Measurements from ENCODE around the gene EFNA2.
"Not testable (repeated sequence)": the region's sequence is repeated elsewhere in the genome, so short reads cannot be mapped to it uniquely, and the experiment has no call there.

EFNA2 gene

GRCh38 chr19:1298235-1298634 is 12.6 kb downstream of the EFNA2 start:
- H3K27me3 Mint-ChIP-seq = peaks cover 28% of the 10 kb centered on the region
- no peaks in the 10 kb centered on the region for H3K36me3 Mint-ChIP-seq (ENCODE audit: low read depth)

GRCh38 chr19:1299801-1300200 is 14.1 kb downstream of the EFNA2 start:
- Mint-ChIP-seq H3K27ac (no peak overlapping the region), H3K36me3 (ENCODE audit: low read depth) (no peaks in the 10 kb centered on the region), H3K4me1 (ENCODE audit: low read depth) (peaks cover 5% of the 10 kb centered on the region), H3K9me3 (no peaks in the 10 kb centered on the region), H3K27me3 (peaks cover 19% of the 10 kb centered on the region), H3K4me3 (no peak overlapping the region)
- no peak for DNase-seq

More at GRCh38 chr19:1298235-1298634, 12.6 kb downstream of the EFNA2 start:
- DNase-seq = no peak
- H3K4me3 Mint-ChIP-seq = no peak overlapping the region
- H3K9me3 Mint-ChIP-seq = no peaks in the 10 kb centered on the region
- H3K4me1 Mint-ChIP-seq (ENCODE audit: low read depth) = peaks cover 7% of the 10 kb centered on the region
- no peak overlapping the region for H3K27ac Mint-ChIP-seq

- Mint-ChIP-seq H3K4me1 (ENCODE audit: low read depth) (no peaks in the 10 kb centered on the region), H3K27me3 (peaks cover 13% of the 10 kb centered on the region), H3K4me3 (no peak overlapping the region), H3K27ac (no peak overlapping the region), H3K9me3 (no peaks in the 10 kb centered on the region), H3K36me3 (ENCODE audit: low read depth) (no peaks in the 10 kb centered on the region)
- DNase-seq = no peak
Measured at GRCh38 chr19:1300744-1301490, 15.2 kb downstream of the EFNA2 start.

- H3K4me1 Mint-ChIP-seq (ENCODE audit: low read depth) = no peaks in the 10 kb centered on the region
- DNase-seq = no peak
- no peak overlapping the region for H3K27ac Mint-ChIP-seq
- peaks cover 3% of the 10 kb centered on the region for H3K27me3 Mint-ChIP-seq
- no peak overlapping the region for H3K4me3 Mint-ChIP-seq
- H3K36me3 Mint-ChIP-seq (ENCODE audit: low read depth) = no peaks in the 10 kb centered on the region
- no peaks in the 10 kb centered on the region for H3K9me3 Mint-ChIP-seq
Measured at GRCh38 chr19:1302533-1303239, 17.0 kb downstream of the EFNA2 start.

GRCh38 chr19:1304197-1304924 is 18.7 kb downstream of the EFNA2 start:
- Mint-ChIP-seq H3K4me1 (ENCODE audit: low read depth) (no peaks in the 10 kb centered on the region), H3K4me3 (no peak overlapping the region), H3K36me3 (ENCODE audit: low read depth) (no peaks in the 10 kb centered on the region), H3K9me3 (no peaks in the 10 kb centered on the region), H3K27me3 (no peaks in the 10 kb centered on the region), H3K27ac (no peak overlapping the region)
- no peak for DNase-seq

- not testable (repeated sequence) for H3K4me1 Mint-ChIP-seq (ENCODE audit: low read depth); H3K9me3 Mint-ChIP-seq; DNase-seq; H3K27ac Mint-ChIP-seq; H3K4me3 Mint-ChIP-seq; H3K27me3 Mint-ChIP-seq; H3K36me3 Mint-ChIP-seq (ENCODE audit: low read depth)
Measured at GRCh38 chr19:1305354-1305753, 19.7 kb downstream of the EFNA2 start.

DNA sequence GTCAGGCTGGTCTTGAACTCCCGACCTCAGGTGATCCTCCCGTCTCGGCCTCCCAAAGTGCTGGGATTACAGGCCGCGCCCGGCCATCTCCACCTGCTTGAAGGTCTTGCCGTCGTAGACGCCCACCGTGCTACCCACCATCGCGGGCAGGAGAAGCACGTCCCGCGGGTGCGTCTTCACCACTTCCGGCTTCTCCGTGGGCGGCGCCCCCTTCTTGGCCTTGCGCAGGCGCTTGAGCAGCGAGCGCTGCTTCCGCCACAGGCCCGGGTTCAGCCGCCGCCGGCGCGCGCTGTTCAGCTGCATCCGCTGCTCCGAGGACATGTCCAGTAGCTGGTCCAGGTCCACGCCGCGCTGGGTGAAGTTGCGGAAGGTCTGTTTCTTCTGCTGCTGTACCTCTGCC is 21.6 kb downstream of the EFNA2 start:
- Mint-ChIP-seq H3K36me3 (ENCODE audit: low read depth) (no peaks in the 10 kb centered on the region), H3K27ac (no peak overlapping the region), H3K4me1 (ENCODE audit: low read depth) (no peaks in the 10 kb centered on the region), H3K4me3 (no peak overlapping the region), H3K9me3 (no peaks in the 10 kb centered on the region), H3K27me3 (no peaks in the 10 kb centered on the region)
- no peak for DNase-seq

GRCh38 chr19:1307755-1308303 is 22.2 kb downstream of the EFNA2 start:
- H3K4me3 Mint-ChIP-seq = no peak overlapping the region
- no peaks in the 10 kb centered on the region for H3K4me1 Mint-ChIP-seq (ENCODE audit: low read depth)
- no peak for DNase-seq
- H3K36me3 Mint-ChIP-seq (ENCODE audit: low read depth) = no peaks in the 10 kb centered on the region
- no peaks in the 10 kb centered on the region for H3K9me3 Mint-ChIP-seq
- no peak overlapping the region for H3K27ac Mint-ChIP-seq
- H3K27me3 Mint-ChIP-seq = no peaks in the 10 kb centered on the region

DNA sequence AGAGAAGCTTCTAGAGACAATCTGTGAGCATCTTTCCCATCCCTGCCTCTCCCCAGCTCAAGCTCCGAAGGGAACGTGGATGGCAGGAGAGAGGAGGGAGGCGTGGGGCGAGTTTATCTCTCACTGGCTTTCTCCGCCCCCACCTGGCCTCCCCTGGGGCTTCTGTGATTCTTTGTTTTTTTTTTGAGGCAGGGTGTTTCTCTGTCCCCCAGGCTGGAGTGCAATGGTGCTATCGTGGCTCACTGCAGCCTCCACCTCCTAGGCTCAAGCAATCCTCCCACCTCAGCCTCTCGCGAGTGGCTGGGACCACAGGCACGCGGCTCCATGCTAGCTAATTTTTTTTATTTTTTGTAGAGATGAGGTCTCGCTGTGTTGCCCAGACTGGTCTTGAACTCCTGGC is 23.0 kb downstream of the EFNA2 start:
- H3K4me3 Mint-ChIP-seq = no peak overlapping the region
- no peak overlapping the region for H3K27ac Mint-ChIP-seq
- H3K9me3 Mint-ChIP-seq = no peaks in the 10 kb centered on the region
- DNase-seq = no peak
- H3K27me3 Mint-ChIP-seq = peaks cover 2% of the 10 kb centered on the region
- H3K36me3 Mint-ChIP-seq (ENCODE audit: low read depth) = no peaks in the 10 kb centered on the region
- H3K4me1 Mint-ChIP-seq (ENCODE audit: low read depth) = no peaks in the 10 kb centered on the region

- no peak overlapping the region for H3K27ac Mint-ChIP-seq
- no peak overlapping the region for H3K4me3 Mint-ChIP-seq
Measured at GRCh38 chr19:1309977-1310852, 24.5 kb downstream of the EFNA2 start.

GRCh38 chr19:1310853-1311180 is 25.1 kb downstream of the EFNA2 start:
- DNase-seq = no peak
- H3K27ac Mint-ChIP-seq = no peak overlapping the region
- no peaks in the 10 kb centered on the region for H3K4me1 Mint-ChIP-seq (ENCODE audit: low read depth)
- no peaks in the 10 kb centered on the region for H3K36me3 Mint-ChIP-seq (ENCODE audit: low read depth)
- no peaks in the 10 kb centered on the region for H3K9me3 Mint-ChIP-seq
- H3K27me3 Mint-ChIP-seq = peaks cover 16% of the 10 kb centered on the region
- no peak overlapping the region for H3K4me3 Mint-ChIP-seq

More at GRCh38 chr19:1309977-1310852, 24.5 kb downstream of the EFNA2 start:
- no peaks in the 10 kb centered on the region for H3K36me3 Mint-ChIP-seq (ENCODE audit: low read depth)
- H3K4me1 Mint-ChIP-seq (ENCODE audit: low read depth) = no peaks in the 10 kb centered on the region
- H3K27me3 Mint-ChIP-seq = peaks cover 13% of the 10 kb centered on the region
- H3K9me3 Mint-ChIP-seq = no peaks in the 10 kb centered on the region
- DNase-seq = no peak

DNA sequence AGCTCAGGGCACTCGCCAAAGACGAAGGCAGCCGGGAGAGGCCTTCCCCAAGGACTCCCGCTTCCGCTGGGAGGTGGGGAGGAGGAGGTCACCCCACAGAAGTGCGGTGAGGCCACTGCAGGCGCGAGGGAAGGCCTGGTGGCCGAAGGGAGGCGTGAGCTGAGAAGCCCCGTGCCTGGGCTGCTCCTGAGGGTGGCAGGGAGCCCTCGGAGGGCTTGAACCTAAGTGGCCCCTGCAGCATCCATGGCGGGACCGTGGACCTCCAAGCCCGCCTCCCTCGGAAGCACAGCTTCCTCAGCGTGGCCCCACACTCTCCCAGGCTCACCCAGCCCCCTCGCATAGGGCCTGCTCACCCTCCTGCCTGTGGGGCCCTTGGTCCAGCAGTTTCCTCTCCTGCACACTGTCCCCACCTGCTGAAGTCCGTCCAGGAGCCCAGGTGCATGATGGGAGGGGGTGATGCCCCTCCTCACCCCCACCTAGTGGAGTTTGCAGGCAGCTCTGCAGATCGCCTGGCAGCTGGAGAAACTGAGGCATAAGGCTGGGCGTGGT is 25.9 kb downstream of the EFNA2 start:
- Mint-ChIP-seq H3K4me1 (ENCODE audit: low read depth) (peaks cover 1% of the 10 kb centered on the region), H3K4me3 (no peak overlapping the region), H3K9me3 (no peaks in the 10 kb centered on the region), H3K36me3 (ENCODE audit: low read depth) (no peaks in the 10 kb centered on the region), H3K27ac (no peak overlapping the region), H3K27me3 (peaks cover 22% of the 10 kb centered on the region)
- no peak for DNase-seq

DNA sequence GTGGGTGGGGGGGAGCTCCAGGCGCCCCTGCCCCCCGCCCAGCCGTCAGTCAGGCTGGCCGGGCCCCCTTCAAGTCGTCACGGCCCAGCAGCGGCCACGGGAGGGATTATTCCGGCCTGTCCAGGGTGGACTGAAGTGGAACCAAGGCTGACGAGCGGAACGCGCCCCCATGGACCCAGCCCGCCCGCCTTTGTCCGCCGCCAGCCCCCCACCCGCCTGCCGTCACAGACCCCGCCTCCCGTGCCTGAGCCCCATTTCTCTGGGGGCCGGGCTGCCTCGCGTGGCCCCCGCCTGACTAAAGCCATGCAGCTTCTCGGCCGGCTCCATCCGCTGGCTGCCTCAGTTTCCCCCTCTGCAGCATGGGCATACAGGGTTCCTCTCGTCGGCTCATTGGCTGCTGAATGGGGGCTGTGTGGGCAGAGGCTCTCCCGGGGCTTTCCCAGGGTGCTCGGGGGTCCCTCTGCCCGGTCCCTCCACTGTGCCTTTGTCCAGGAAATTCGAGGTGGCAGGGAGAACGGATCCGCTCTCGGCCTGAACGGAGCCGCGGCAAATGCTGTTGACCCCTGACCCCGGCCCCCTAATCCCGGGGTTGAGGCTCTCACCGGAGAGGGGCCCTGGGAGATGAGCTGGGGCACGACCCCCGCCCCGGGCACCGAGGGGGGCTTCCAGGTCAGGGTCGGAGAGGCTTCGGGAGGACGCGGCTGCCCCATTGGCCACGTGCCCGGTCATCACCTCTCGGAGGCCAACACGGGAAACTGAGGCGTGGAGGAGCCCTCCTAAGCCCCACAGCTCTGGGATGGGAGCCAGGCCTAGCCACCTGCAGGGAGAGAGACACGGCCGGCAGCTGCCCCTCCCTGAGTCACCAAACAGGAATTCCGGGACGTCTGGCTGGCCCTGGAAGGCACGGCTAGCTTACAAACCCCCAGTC is 27.4 kb downstream of the EFNA2 start:
- Mint-ChIP-seq H3K9me3 (no peaks in the 10 kb centered on the region), H3K27me3 (peaks cover 36% of the 10 kb centered on the region), H3K27ac (no peak overlapping the region), H3K36me3 (ENCODE audit: low read depth) (no peaks in the 10 kb centered on the region), H3K4me3 (no peak overlapping the region), H3K4me1 (ENCODE audit: low read depth) (peaks cover 1% of the 10 kb centered on the region)
- DNase-seq = no peak

Data from activated T-cell treated with anti-CD3 and anti-CD28 coated beads, Interleukin-2, amount 50 U/mL, for 24 hours (primary cell).